HCT116 (cell line): ENCODE measurements around the gene MED7. TPM values are rescaled to one million over a fixed set of nuclear protein-coding genes. Genes with fewer than 3 reads are reported as not detected.

Source experiments
- ATAC-seq: fragments of 200-7000 bp; cut with Tn5 transposase; 2 replicates; pipeline ENCODE4 v1.9.1; 2020; ENCODE audit warnings: mild to moderate bottlenecking, moderate library complexity
- BruUV-seq: library from RNA; stranded (reverse); fragments of 400-500 nt; replicated peaks from 2 replicates; lab custom pipeline; 2021; lab: Mats Ljungman, UMichigan
- CTCF ChIA-PET: fragments of 300-600 bp; sonication (Branson Sonifier 250); formaldehyde crosslinking; loops from one replicate; lab custom pipeline; 2021; ENCODE audit warnings: antibody characterized with exemption; lab: Charles Lee
- POLR2A ChIA-PET: fragments of 300-600, 350-600 bp; sonication (Branson Sonifier 250); formaldehyde crosslinking; loops from one replicate; lab custom pipeline; 2021; ENCODE audit warnings: antibody characterized with exemption; lab: Charles Lee
- RAD21 ChIA-PET, 2 experiments: fragments of 300-600 bp; sonication (Branson Sonifier 250); formaldehyde crosslinking; loops; one replicate each; lab custom pipeline; 2023; ENCODE audit warnings: low total read pairs in 2 of 2; ENCODE audit not compliant: uncharacterized antibody in 2 of 2, unreplicated experiment in 2 of 2, low non-redundant PET in 1 of 2; lab: Charles Lee
- DNase-seq: peaks from one replicate; pipeline ENCODE4 v3.0.0-alpha.2; 2010; ENCODE audit warnings: low read depth, low spot score
- H2AFZ ChIP-seq: fragments of 200-600 bp; shearing (Covaris generic), sonication (generic); 2 replicates; pipeline ENCODE4 v1.6.1; 2017; ENCODE audit warnings: low read depth, mixed run types, mixed read lengths, antibody characterized with exemption, low read length; ENCODE audit not compliant: poor library complexity, severe bottlenecking
- H3K27ac ChIP-seq: 2 replicates; pipeline ENCODE4 v1.5.1; 2012; ENCODE audit warnings: low read depth, low read length
- H3K27me3 ChIP-seq: fragments of 200-600 bp; sonication (generic); 2 replicates; pipeline ENCODE4 v1.6.1; 2016; ENCODE audit warnings: mixed run types, low read length, mixed read lengths; ENCODE audit not compliant: insufficient read depth
- H3K36me3 ChIP-seq, 2 experiments: fragments of 200-500 bp in 1 of 2; fragments of 200-600 bp in 1 of 2; sonication (Bioruptor generic) in 1 of 2; sonication (generic) in 1 of 2; 2 replicates each; pipeline versions ENCODE4 v1.5.1 to v1.6.1; 2014 to 2016; ENCODE audit warnings: low read length in 2 of 2, inconsistent platforms in 1 of 2, mixed read lengths in 1 of 2, mixed run types in 1 of 2; ENCODE audit not compliant: insufficient read depth in 2 of 2, control insufficient read depth in 1 of 2
- H3K4me1 ChIP-seq, 2 experiments: fragments of 200-600 bp in 1 of 2; sonication (generic) in 1 of 2; 2 replicates each; pipeline versions ENCODE4 v1.5.1 to v1.6.1; 2012 to 2017; ENCODE audit warnings: low read length in 2 of 2, inconsistent platforms in 1 of 2, mild to moderate bottlenecking in 1 of 2, mixed read lengths in 1 of 2, mixed run types in 1 of 2, moderate library complexity in 1 of 2; ENCODE audit not compliant: insufficient read depth in 2 of 2, control insufficient read depth in 1 of 2
- H3K4me2 ChIP-seq: fragments of 200-600 bp; sonication (generic); 2 replicates; pipeline ENCODE4 v1.6.1; 2017; ENCODE audit warnings: mixed run types, low read length, mixed read lengths
- H3K4me3 ChIP-seq, 2 experiments: fragments of 200-600 bp in 1 of 2; sonication (generic) in 1 of 2; replicated peaks in 1 of 2; 2 replicates each; pipeline ENCODE4 v1.5.1; 2011 to 2016; ENCODE audit warnings: low read length in 2 of 2, control low read depth in 1 of 2, low read depth in 1 of 2, mild to moderate bottlenecking in 1 of 2, mixed read lengths in 1 of 2, mixed run types in 1 of 2
- H3K79me2 ChIP-seq: fragments of 200-600 bp; sonication (generic); 2 replicates; pipeline ENCODE4 v1.6.1; 2017; ENCODE audit warnings: mild to moderate bottlenecking, mixed run types, low read length, moderate library complexity, mixed read lengths; ENCODE audit not compliant: insufficient read depth
- H3K9ac ChIP-seq: fragments of 200-600 bp; sonication (generic); 2 replicates; pipeline ENCODE4 v1.6.1; 2016; ENCODE audit warnings: low read length, mixed read lengths
- H3K9me2 ChIP-seq: fragments of 200-600 bp; sonication (generic), shearing (Covaris generic); 2 replicates; pipeline ENCODE4 v1.6.1; 2017; ENCODE audit warnings: mixed run types, mild to moderate bottlenecking, moderate library complexity; ENCODE audit not compliant: insufficient read depth
- H3K9me3 ChIP-seq, 2 experiments: fragments of 200-500 bp in 1 of 2; fragments of 200-600 bp in 1 of 2; sonication (Bioruptor generic) in 1 of 2; sonication (generic) in 1 of 2; 2 replicates each; pipeline ENCODE4 v1.6.1; 2014 to 2017; ENCODE audit warnings: low read length in 2 of 2, mixed read lengths in 2 of 2, inconsistent platforms in 1 of 2, low read depth in 1 of 2, mild to moderate bottlenecking in 1 of 2, mixed run types in 1 of 2, moderate library complexity in 1 of 2; ENCODE audit not compliant: control insufficient read depth in 1 of 2, insufficient read depth in 1 of 2
- H4K20me1 ChIP-seq: fragments of 200-600 bp; sonication (generic), shearing (Covaris generic); 2 replicates; pipeline ENCODE4 v1.6.1; 2017; ENCODE audit warnings: mixed run types, mild to moderate bottlenecking, moderate library complexity; ENCODE audit not compliant: insufficient read depth
- ELF1 ChIP-seq: IDR thresholded peaks from 2 replicates; pipeline ENCODE4 v1.6.1; 2012; ENCODE audit warnings: low read depth, borderline replicate concordance
- FOSL1 ChIP-seq: IDR thresholded peaks from 2 replicates; pipeline ENCODE4 v1.6.1; 2012; ENCODE audit warnings: low read depth
- JUND ChIP-seq: IDR thresholded peaks from 2 replicates; pipeline ENCODE4 v1.6.1; 2012
- MAX ChIP-seq: IDR thresholded peaks from 2 replicates; pipeline ENCODE4 v1.6.1; 2012
- POLR2A ChIP-seq: IDR thresholded peaks from 2 replicates; pipeline ENCODE4 v1.7.0; 2011; ENCODE audit warnings: borderline replicate concordance; ENCODE audit not compliant: insufficient read depth, insufficient read length; ENCODE audit errors: extremely low read depth
- POLR2AphosphoS5 ChIP-seq: IDR thresholded peaks from 2 replicates; pipeline ENCODE4 v1.6.1; 2011; ENCODE audit warnings: mild to moderate bottlenecking, low read depth, low read length, moderate library complexity
- RAD21 ChIP-seq: IDR thresholded peaks from 2 replicates; pipeline ENCODE4 v1.6.1; 2012; ENCODE audit warnings: low read depth, mild to moderate bottlenecking
- SIN3A ChIP-seq: IDR thresholded peaks from 2 replicates; pipeline ENCODE4 v1.6.1; 2012; ENCODE audit warnings: low read depth
- SP1 ChIP-seq: IDR thresholded peaks from 2 replicates; pipeline ENCODE4 v1.6.1; 2012; ENCODE audit warnings: low read depth
- SRF ChIP-seq: IDR thresholded peaks from 2 replicates; pipeline ENCODE4 v1.6.1; 2012; ENCODE audit warnings: low read depth
- TCF7L2 ChIP-seq: IDR thresholded peaks from 2 replicates; pipeline ENCODE4 v1.7.0; 2011; ENCODE audit warnings: borderline replicate concordance, inconsistent platforms; ENCODE audit not compliant: insufficient read depth, insufficient read length; ENCODE audit errors: extremely low read depth
- YY1 ChIP-seq: IDR thresholded peaks from 2 replicates; pipeline ENCODE4 v1.6.1; 2011; ENCODE audit warnings: low read length, low read depth, moderate library complexity, mild to moderate bottlenecking; ENCODE audit not compliant: insufficient replicate concordance; ENCODE audit errors: extremely low read depth
- ZBTB33 ChIP-seq: IDR thresholded peaks from 2 replicates; pipeline ENCODE4 v1.6.1; 2011; ENCODE audit warnings: mild to moderate bottlenecking, low read length, moderate library complexity; ENCODE audit not compliant: insufficient replicate concordance; ENCODE audit errors: extremely low read depth
- ZFX ChIP-seq: fragments of 450-650 bp; IDR thresholded peaks from 2 replicates; pipeline ENCODE4 v1.6.1; 2017
- intact Hi-C: fragments of 100-400 bp; cut with micrococcal nuclease; formaldehyde crosslinking; loops from 2 replicates; pipeline ENCODE4 v1.10.0; 2022
- total RNA-seq: library from RNA; stranded (reverse); gene quantifications from one replicate; pipeline ENCODE4 v1.2.1, GENCODE V29; 2021; ENCODE audit not compliant: unreplicated experiment

Gene MED7
- total RNA-seq, 1 experiment from 2014 or later, result 9.1 TPM

- ChIA-PET RAD21 (no interaction called here), POLR2A (no interaction called here), CTCF (no interaction called here)
- DNase-seq (no peak), ATAC-seq (no peak)
- TF ChIP-seq SRF (no peak), ELF1 (no peak), TCF7L2 (no peak), RAD21 (no peak), YY1 (no peak), FOSL1 (no peak), POLR2AphosphoS5 (no peak), ZBTB33 (no peak), SIN3A (no peak), POLR2A (no peak), JUND (no peak), ZFX (no peak), SP1 (no peak), MAX (no peak)
- Histone ChIP-seq H3K79me2 (no peaks in the 10 kb centered on the region), H3K4me2 (no peak overlapping the region), H3K4me3 (no peak overlapping the region), H3K27ac (no peak overlapping the region), H4K20me1 (no peaks in the 10 kb centered on the region), H3K9me3 (no peaks in the 10 kb centered on the region), H3K4me1 (no peaks in the 10 kb centered on the region), H2AFZ (no peak overlapping the region), H3K27me3 (peaks cover 21% of the 10 kb centered on the region), H3K9ac (no peak overlapping the region), H3K9me2 (no peaks in the 10 kb centered on the region), H3K36me3 (no peaks in the 10 kb centered on the region)
- no TSS peak for BruUV-seq
- intact Hi-C loops, result no loop called here
Measured at GRCh38 chr5:157175071-157175612, 32.5 kb upstream of the MED7 start.
